Mesendoderm (in vitro differentiated cells): ENCODE data around the gene PODXL. TPM values are rescaled to one million over a fixed set of nuclear protein-coding genes. Genes with fewer than 3 reads are reported as not detected.

Experiments
- DNase-seq: peaks from one replicate; pipeline ENCODE4 v3.0.0; 2013
- H2AK5ac ChIP-seq: 2 replicates; pipeline ENCODE4 v1.6.1; 2013; ENCODE audit warnings: low read length, inconsistent platforms
- H2BK120ac ChIP-seq: 2 replicates; pipeline ENCODE4 v1.6.1; 2013; ENCODE audit warnings: low read depth, mild to moderate bottlenecking, low read length, moderate library complexity, mixed read lengths
- H2BK15ac ChIP-seq: replicated peaks from 2 replicates; pipeline ENCODE4 v1.6.1; 2013; ENCODE audit warnings: low read depth, mild to moderate bottlenecking, moderate library complexity
- H2BK5ac ChIP-seq: 2 replicates; pipeline ENCODE4 v1.6.1; 2013; ENCODE audit warnings: low read length, inconsistent platforms
- H3K18ac ChIP-seq: 2 replicates; pipeline ENCODE4 v1.6.1; 2013; ENCODE audit warnings: mild to moderate bottlenecking, low read length, mixed read lengths
- H3K23ac ChIP-seq: one replicate; pipeline ENCODE4 v1.6.1; 2013; ENCODE audit warnings: low read length
- H3K27ac ChIP-seq: 2 replicates; pipeline ENCODE4 v1.5.1; 2013; ENCODE audit warnings: low read depth, mild to moderate bottlenecking, inconsistent platforms, low read length, moderate library complexity
- H3K27me3 ChIP-seq: 2 replicates; pipeline ENCODE4 v1.6.1; 2013; ENCODE audit warnings: low read length, control low read depth, mild to moderate bottlenecking, inconsistent platforms; ENCODE audit not compliant: insufficient read depth, poor library complexity
- H3K36me3 ChIP-seq: 2 replicates; pipeline ENCODE4 v1.6.1; 2013; ENCODE audit warnings: low read length, inconsistent platforms; ENCODE audit not compliant: control insufficient read depth, insufficient read depth
- H3K4ac ChIP-seq: one replicate; pipeline ENCODE4 v1.6.1; 2013; ENCODE audit warnings: low read depth, mild to moderate bottlenecking, low read length, moderate library complexity
- H3K4me1 ChIP-seq: 2 replicates; pipeline ENCODE4 v1.6.1; 2013; ENCODE audit warnings: low read depth, low read length, inconsistent platforms; ENCODE audit not compliant: control insufficient read depth
- H3K4me2 ChIP-seq: 2 replicates; pipeline ENCODE4 v1.6.1; 2013; ENCODE audit warnings: low read length
- H3K4me3 ChIP-seq: 2 replicates; pipeline ENCODE4 v1.5.1; 2013; ENCODE audit warnings: mild to moderate bottlenecking, low read length
- H3K56ac ChIP-seq: one replicate; pipeline ENCODE4 v1.6.1; 2013; ENCODE audit warnings: low read length
- H3K79me1 ChIP-seq: 2 replicates; pipeline ENCODE4 v1.6.1; 2013; ENCODE audit warnings: low read length, inconsistent platforms
- H3K79me2 ChIP-seq: 2 replicates; pipeline ENCODE4 v1.6.1; 2013; ENCODE audit warnings: mild to moderate bottlenecking, low read length; ENCODE audit not compliant: control insufficient read depth, insufficient read depth
- H3K9ac ChIP-seq: 2 replicates; pipeline ENCODE4 v1.6.1; 2013; ENCODE audit warnings: low read length, inconsistent platforms
- H4K5ac ChIP-seq: one replicate; pipeline ENCODE4 v1.6.1; 2013; ENCODE audit warnings: low read length
- H4K8ac ChIP-seq: one replicate; pipeline ENCODE4 v1.6.1; 2013; ENCODE audit warnings: low read depth, mild to moderate bottlenecking, control low read depth, low read length, moderate library complexity
- WGBS: extraction: QIAGEN DNeasy Blood & Tissue Kit; methylation state at CpG from one replicate; pipeline ENCODE4 v1.1.7; 2013; ENCODE audit warnings: low lambda C conversion rate, missing lambda C conversion rate; ENCODE audit not compliant: insufficient coverage; ENCODE audit errors: extremely low coverage; 5-methylcytosine and 5-hydroxymethylcytosine counted together
- polyA plus RNA-seq, 2 experiments: library from polyadenylated mRNA; stranded (reverse); fragments of 200-250 nt; gene quantifications; one replicate each; pipeline ENCODE4 v1.2.3, GENCODE V29; 2013

PODXL gene
- polyA plus RNA-seq (2013, experiment 1 of 2) = 242 TPM
- 262 TPM for polyA plus RNA-seq (2013, experiment 2 of 2)

DNA sequence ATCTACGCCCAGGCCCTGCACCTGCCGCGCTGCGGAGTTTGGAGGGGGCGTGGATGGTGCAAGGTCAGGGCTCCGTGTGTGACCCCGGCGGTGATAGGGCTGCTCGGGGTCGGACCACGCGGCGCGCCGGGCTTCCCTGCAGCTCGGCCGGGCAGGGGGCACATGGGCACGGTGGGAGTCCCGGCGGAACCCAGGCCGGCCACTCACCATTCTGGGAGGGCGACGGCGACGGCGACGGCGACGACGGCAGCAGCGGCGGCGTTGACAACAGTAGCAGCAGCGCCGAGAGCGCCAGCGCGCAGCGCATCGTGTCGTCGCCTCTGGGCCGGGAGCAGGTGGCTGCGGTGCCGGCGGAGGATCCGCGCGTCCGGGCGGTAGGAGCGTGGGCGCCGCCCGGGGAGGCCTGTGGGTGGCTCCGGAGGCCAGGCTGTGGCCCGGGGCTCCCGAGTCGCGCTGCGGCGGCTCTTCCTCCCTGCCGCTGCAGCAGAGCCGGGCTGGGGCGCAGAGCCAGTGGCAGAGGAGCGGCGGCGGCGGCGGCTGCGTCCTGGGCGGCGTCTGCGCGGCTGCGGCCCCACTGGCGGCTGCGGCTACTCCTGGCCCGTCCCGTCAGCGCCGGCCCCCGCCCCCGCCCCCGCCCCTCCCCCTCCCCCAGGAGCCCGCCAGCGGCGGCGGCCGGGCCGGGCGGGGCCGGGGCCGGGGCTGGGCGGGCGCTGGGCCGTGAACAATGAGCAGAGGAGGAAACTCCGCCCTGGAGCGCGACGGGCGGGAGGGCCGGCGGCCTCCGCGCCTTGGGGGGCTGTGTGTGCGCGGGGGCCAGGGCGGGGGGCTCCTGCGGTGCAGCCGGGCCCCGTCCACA is at the start of gene PODXL:
Gene PODXL, minus strand, starts transcription at position 576 of the 856 bp plus-strand sequence. Its CDS starts 269 bp downstream, at position 307.
- H2BK15ac ChIP-seq = peak within 1 kb of the TSS; percentile 10
- H2BK120ac ChIP-seq = peak within 1 kb of the TSS; percentile 80
- peak within 1 kb of the TSS; percentile 93 for H3K4ac ChIP-seq
- H2AK5ac ChIP-seq = no peak within 1 kb of the TSS
- no CpG with 5 or more reads among the region's 112 CpGs for WGBS
- H4K8ac ChIP-seq = no peak within 1 kb of the TSS
- H3K18ac ChIP-seq = peak within 1 kb of the TSS; percentile 86
- peak within 1 kb of the TSS; percentile 84 for H3K9ac ChIP-seq
- no peaks in the 10 kb centered on the region for H3K79me1 ChIP-seq
- peaks cover 49% of the 10 kb centered on the region for H3K79me2 ChIP-seq
- H3K27ac ChIP-seq = peak within 1 kb of the TSS; percentile 83
- peak within 1 kb of the TSS; percentile 84 for H3K4me2 ChIP-seq
- peak within 1 kb of the TSS; percentile 57 for H3K4me3 ChIP-seq
- H2BK5ac ChIP-seq = peak within 1 kb of the TSS; percentile 65
- no peaks in the 10 kb centered on the region for H3K27me3 ChIP-seq
- H3K36me3 ChIP-seq = no peaks in the 10 kb centered on the region
- peak within 1 kb of the TSS; percentile 91 for H3K56ac ChIP-seq
- DNase-seq = peak; percentile 83
- H3K23ac ChIP-seq = peak within 1 kb of the TSS; percentile 72
- peaks cover 18% of the 10 kb centered on the region for H3K4me1 ChIP-seq
- H4K5ac ChIP-seq = no peak within 1 kb of the TSS

DNA sequence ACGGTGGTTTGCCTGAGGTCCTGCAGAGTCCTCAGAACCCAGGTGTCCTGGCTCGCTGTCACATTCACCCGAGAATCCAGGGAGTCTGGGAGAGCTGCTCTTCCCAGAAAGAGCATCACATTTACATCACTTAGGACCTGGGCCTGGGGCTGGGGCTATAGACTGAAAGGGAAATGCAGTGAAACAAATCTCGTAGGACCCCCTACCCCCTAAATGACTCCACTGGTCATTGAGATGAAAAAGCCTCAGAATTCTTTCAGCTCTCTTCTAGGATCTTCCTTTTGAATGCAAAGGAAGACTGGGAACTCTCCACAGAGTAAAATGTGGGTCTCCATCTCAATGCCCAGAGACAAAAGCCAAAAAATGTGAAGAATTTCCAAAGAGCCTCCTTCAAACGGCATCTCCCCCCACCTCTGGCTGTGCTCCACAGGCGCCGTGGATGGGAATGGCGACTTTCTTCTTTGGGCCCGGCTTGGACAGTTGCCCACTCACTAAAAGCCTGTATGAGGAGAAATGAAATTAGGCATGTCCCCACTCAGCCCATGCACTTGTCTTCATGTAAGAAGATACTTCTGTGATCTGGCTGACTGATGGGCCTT is 49.0 kb upstream of the PODXL start:
- WGBS = no CpG with 5 or more reads among the region's 9 CpGs
- H3K4me3 ChIP-seq = no peak overlapping the region
- H3K36me3 ChIP-seq = no peaks in the 10 kb centered on the region
- H4K5ac ChIP-seq = no peak overlapping the region
- H3K27me3 ChIP-seq = no peaks in the 10 kb centered on the region
- H2BK5ac ChIP-seq = peak overlapping the region; percentile 96
- H4K8ac ChIP-seq = no peak overlapping the region
- DNase-seq = peak; percentile 92
- no peaks in the 10 kb centered on the region for H3K79me2 ChIP-seq
- peak overlapping the region; percentile 96 for H3K4ac ChIP-seq
- H2AK5ac ChIP-seq = peak overlapping the region; percentile 49
- H3K56ac ChIP-seq = peak overlapping the region; percentile 86
- H3K4me1 ChIP-seq = peaks cover 20% of the 10 kb centered on the region
- peak overlapping the region; percentile 95 for H3K18ac ChIP-seq
- H3K27ac ChIP-seq = peak overlapping the region; percentile 90
- no peak overlapping the region for H3K4me2 ChIP-seq
- H3K23ac ChIP-seq = no peak overlapping the region
- H2BK120ac ChIP-seq = peak overlapping the region; percentile 93
- peak overlapping the region; percentile 42 for H3K9ac ChIP-seq
- no peak overlapping the region for H2BK15ac ChIP-seq
- H3K79me1 ChIP-seq = no peaks in the 10 kb centered on the region

DNA sequence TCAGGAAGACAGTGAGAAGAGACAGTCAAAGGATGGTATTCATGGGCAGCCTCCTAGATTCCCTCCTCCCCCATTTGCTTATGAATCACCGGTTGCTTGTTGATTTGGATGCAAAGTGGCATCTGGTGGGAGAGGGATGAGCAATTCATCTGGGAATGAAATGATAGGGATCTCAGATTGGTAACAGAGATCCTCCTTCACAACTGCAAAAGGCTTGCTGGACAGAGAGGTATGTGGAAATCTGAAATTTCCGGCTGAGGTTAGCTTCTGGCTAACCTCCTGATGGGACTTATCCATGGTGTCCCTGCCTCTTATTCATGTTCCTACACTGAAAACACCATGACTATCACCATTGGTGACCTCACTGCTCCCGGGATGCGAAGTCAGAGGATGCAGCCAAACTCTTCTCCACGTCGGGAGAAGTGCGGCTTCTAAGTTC is 48.4 kb upstream of the PODXL start:
- H3K27me3 ChIP-seq = no peaks in the 10 kb centered on the region
- H4K5ac ChIP-seq = no peak overlapping the region
- no peaks in the 10 kb centered on the region for H3K79me2 ChIP-seq
- no peaks in the 10 kb centered on the region for H3K79me1 ChIP-seq
- no peak overlapping the region for H2AK5ac ChIP-seq
- peak overlapping the region; percentile 70 for H3K4ac ChIP-seq
- H3K23ac ChIP-seq = no peak overlapping the region
- H3K4me3 ChIP-seq = no peak overlapping the region
- H2BK15ac ChIP-seq = no peak overlapping the region
- H3K18ac ChIP-seq = peak overlapping the region; percentile 89
- H2BK5ac ChIP-seq = peak overlapping the region; percentile 72
- H3K36me3 ChIP-seq = no peaks in the 10 kb centered on the region
- no CpG with 5 or more reads among the region's 7 CpGs for WGBS
- no peak overlapping the region for H4K8ac ChIP-seq
- peak overlapping the region; percentile 84 for H3K56ac ChIP-seq
- DNase-seq = peak; percentile 96
- peak overlapping the region; percentile 15 for H3K9ac ChIP-seq
- no peak overlapping the region for H2BK120ac ChIP-seq
- H3K27ac ChIP-seq = peak overlapping the region; percentile 90
- H3K4me2 ChIP-seq = no peak overlapping the region
- peaks cover 20% of the 10 kb centered on the region for H3K4me1 ChIP-seq

DNA sequence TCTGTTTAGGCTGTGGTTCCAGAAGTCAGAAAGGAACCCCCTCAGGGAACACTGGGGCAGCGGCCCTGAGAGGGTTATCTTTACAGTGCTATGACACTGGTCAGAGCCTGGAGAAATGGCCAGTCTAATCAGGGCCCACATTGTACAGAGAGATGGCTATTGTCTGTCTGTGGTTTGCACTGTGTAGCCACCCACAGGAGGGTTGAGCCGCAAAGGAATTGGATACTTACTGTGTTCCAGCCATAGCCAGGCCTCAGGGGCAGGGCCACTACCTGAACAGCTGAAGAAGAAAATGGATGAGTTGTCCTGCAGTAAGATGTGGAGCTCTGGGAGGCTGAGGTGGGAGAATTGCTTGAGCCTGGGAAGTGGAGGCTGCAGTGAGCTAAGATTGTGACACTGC is 47.5 kb upstream of the PODXL start:
- peak overlapping the region; percentile 15 for H3K9ac ChIP-seq
- peak overlapping the region; percentile 84 for H3K56ac ChIP-seq
- H2BK5ac ChIP-seq = peak overlapping the region; percentile 62
- no peaks in the 10 kb centered on the region for H3K27me3 ChIP-seq
- H4K5ac ChIP-seq = no peak overlapping the region
- no peak for DNase-seq
- H3K4me1 ChIP-seq = peaks cover 20% of the 10 kb centered on the region
- peak overlapping the region; percentile 89 for H3K18ac ChIP-seq
- H3K79me1 ChIP-seq = no peaks in the 10 kb centered on the region
- peak overlapping the region; percentile 93 for H3K4ac ChIP-seq
- no peak overlapping the region for H3K4me3 ChIP-seq
- no peaks in the 10 kb centered on the region for H3K36me3 ChIP-seq
- H3K23ac ChIP-seq = peak overlapping the region; percentile 48
- no peaks in the 10 kb centered on the region for H3K79me2 ChIP-seq
- H4K8ac ChIP-seq = no peak overlapping the region
- peak overlapping the region; percentile 8 for H2BK120ac ChIP-seq
- no CpG with 5 or more reads among the region's 2 CpGs for WGBS
- H2AK5ac ChIP-seq = peak overlapping the region; percentile 10
- H3K4me2 ChIP-seq = no peak overlapping the region
- peak overlapping the region; percentile 90 for H3K27ac ChIP-seq
- H2BK15ac ChIP-seq = no peak overlapping the region

DNA sequence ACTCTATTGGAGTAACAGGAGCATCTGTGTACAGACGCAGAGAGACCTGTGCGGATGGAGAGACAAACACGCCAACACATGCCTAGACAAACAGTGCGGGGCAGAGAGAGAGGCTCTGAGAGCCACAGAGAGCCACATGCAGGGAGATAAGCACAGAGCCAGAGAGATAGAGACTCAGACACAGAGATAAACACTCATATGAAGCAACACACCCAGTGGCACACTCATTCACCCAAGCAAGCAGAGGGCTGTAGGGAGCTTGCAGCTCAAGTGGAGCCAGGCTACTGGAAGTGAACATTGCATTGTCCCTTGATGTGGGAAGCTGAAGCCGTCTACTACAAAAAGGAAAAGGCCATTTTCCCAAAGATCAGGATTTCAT is 46.6 kb upstream of the PODXL start:
- peak overlapping the region; percentile 86 for H2AK5ac ChIP-seq

More for the DNA sequence above, 46.6 kb upstream of the PODXL start:
- Histone ChIP-seq H3K18ac (peak overlapping the region; percentile 11), H3K4me1 (peaks cover 17% of the 10 kb centered on the region), H3K56ac (peak overlapping the region; percentile 15), H3K36me3 (no peaks in the 10 kb centered on the region), H3K79me1 (no peaks in the 10 kb centered on the region), H3K4ac (peak overlapping the region; percentile 4), H3K4me2 (no peak overlapping the region), H3K79me2 (no peaks in the 10 kb centered on the region), H3K4me3 (no peak overlapping the region), H3K9ac (peak overlapping the region; percentile 40), H4K5ac (no peak overlapping the region), H2BK15ac (no peak overlapping the region), H3K27me3 (no peaks in the 10 kb centered on the region), H2BK120ac (peak overlapping the region; percentile 30), H3K27ac (no peak overlapping the region), H2BK5ac (peak overlapping the region; percentile 81), H3K23ac (no peak overlapping the region), H4K8ac (no peak overlapping the region)
- no peak for DNase-seq
- WGBS = no CpG with 5 or more reads among the region's 5 CpGs
